HUES6 (cell line): ENCODE measurements around the gene EDDM3A.
A peak's percentile ranks its signal among the peaks of the same experiment; 100 is the strongest.

Source experiments
- H3K27ac ChIP-seq: 2 replicates; pipeline ENCODE4 v1.7.0; 2013; ENCODE audit warnings: low read depth, mild to moderate bottlenecking, low read length, inconsistent platforms
- H3K27me3 ChIP-seq: 2 replicates; pipeline ENCODE4 v1.6.1; 2013; ENCODE audit warnings: low read length; ENCODE audit not compliant: control insufficient read depth, insufficient read depth
- H3K36me3 ChIP-seq: 2 replicates; pipeline ENCODE4 v1.6.1; 2013; ENCODE audit warnings: low read length; ENCODE audit not compliant: control insufficient read depth, insufficient read depth
- H3K4me1 ChIP-seq: 2 replicates; pipeline ENCODE4 v1.6.1; 2013; ENCODE audit warnings: low read length; ENCODE audit not compliant: control insufficient read depth, insufficient read depth
- H3K4me3 ChIP-seq: 2 replicates; pipeline ENCODE4 v1.5.1; 2013; ENCODE audit warnings: low read depth, low read length
- H3K9ac ChIP-seq: one replicate; pipeline ENCODE4 v1.6.1; 2013; ENCODE audit warnings: mild to moderate bottlenecking, low read length
- H3K9me3 ChIP-seq: 2 replicates; pipeline ENCODE4 v1.6.1; 2013; ENCODE audit warnings: low read depth, low read length; ENCODE audit not compliant: control insufficient read depth, insufficient read depth

Gene EDDM3A

GRCh38 chr14:20782280-20782890 lies 36.7 kb downstream of the EDDM3A start:
- H3K27me3 ChIP-seq = no peaks in the 10 kb centered on the region
- H3K36me3 ChIP-seq = no peaks in the 10 kb centered on the region
- H3K4me3 ChIP-seq = peak overlapping the region; percentile 0; the same call in 1 of the 2 replicates
- H3K27ac ChIP-seq = peak overlapping the region; percentile 41; the same call in 1 of the 2 replicates
- H3K9me3 ChIP-seq = no peaks in the 10 kb centered on the region
- H3K4me1 ChIP-seq = peaks cover 37% of the 10 kb centered on the region
- peak overlapping the region; percentile 14 for H3K9ac ChIP-seq

GRCh38 chr14:20787025-20787424 lies 41.3 kb downstream of the EDDM3A start:
- H3K27me3 ChIP-seq = no peaks in the 10 kb centered on the region
- no peak overlapping the region for H3K9ac ChIP-seq
- H3K4me1 ChIP-seq = peaks cover 21% of the 10 kb centered on the region
- no peaks in the 10 kb centered on the region for H3K36me3 ChIP-seq
- H3K9me3 ChIP-seq = no peaks in the 10 kb centered on the region
- no peak overlapping the region for H3K27ac ChIP-seq
- H3K4me3 ChIP-seq = no peak overlapping the region

DNA sequence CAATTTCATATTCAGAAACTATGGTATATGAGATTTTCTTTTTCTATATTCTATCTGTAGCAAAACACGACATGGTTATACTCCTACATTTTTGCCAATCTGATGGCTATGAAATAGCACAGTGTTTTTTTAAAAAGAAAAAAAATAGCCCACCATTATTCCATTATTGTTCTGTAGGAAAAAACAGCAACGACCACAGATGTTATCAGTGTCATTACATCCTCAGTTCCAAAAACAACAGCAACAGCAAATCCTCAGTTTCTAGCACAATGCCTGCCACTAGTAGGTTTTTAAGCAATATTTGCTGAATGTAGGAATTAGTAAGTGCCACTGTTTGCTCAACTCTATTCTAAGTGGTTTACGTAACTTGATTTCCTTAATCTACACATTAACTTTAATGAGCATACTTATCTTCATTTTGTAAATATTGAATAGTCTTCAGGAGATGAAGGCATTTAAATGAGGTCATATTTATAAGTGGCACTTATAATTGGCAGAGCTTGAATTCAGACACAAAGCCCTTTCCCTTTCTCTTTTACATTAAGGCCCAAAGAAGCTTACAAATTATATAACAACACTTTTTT lies 43.6 kb downstream of the EDDM3A start:
- Histone ChIP-seq H3K9ac (no peak overlapping the region), H3K4me1 (peaks cover 9% of the 10 kb centered on the region; the same call in 1 of the 2 replicates), H3K27ac (no peak overlapping the region), H3K36me3 (no peaks in the 10 kb centered on the region), H3K9me3 (no peaks in the 10 kb centered on the region), H3K4me3 (no peak overlapping the region), H3K27me3 (no peaks in the 10 kb centered on the region)

GRCh38 chr14:20790464-20791116 lies 44.9 kb downstream of the EDDM3A start:
- Histone ChIP-seq H3K27me3 (no peaks in the 10 kb centered on the region), H3K4me1 (peaks cover 16% of the 10 kb centered on the region), H3K9ac (no peak overlapping the region), H3K27ac (no peak overlapping the region), H3K9me3 (no peaks in the 10 kb centered on the region), H3K4me3 (no peak overlapping the region), H3K36me3 (no peaks in the 10 kb centered on the region)

DNA sequence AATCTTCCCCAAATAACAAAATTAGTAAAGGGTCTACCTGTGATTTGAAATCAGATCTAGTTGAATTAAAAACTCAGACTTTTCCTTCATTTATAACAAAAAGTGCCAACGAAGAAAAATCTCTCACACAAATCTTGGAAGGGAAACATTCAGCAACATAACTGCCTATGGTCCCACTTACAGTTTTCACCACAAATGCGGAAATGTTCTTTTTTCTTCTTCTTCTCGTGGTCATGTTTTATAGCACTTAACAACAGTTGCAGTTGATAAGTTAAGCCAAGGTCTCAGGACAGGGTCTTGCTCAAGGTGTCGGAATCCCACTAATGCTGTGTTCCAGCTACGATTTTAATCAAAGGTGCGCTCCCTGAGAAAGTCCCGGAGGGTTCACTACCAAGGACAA lies 45.5 kb downstream of the EDDM3A start:
- Histone ChIP-seq H3K9me3 (no peaks in the 10 kb centered on the region), H3K4me3 (no peak overlapping the region), H3K9ac (no peak overlapping the region), H3K27ac (no peak overlapping the region), H3K4me1 (peaks cover 16% of the 10 kb centered on the region), H3K27me3 (no peaks in the 10 kb centered on the region), H3K36me3 (no peaks in the 10 kb centered on the region)

DNA sequence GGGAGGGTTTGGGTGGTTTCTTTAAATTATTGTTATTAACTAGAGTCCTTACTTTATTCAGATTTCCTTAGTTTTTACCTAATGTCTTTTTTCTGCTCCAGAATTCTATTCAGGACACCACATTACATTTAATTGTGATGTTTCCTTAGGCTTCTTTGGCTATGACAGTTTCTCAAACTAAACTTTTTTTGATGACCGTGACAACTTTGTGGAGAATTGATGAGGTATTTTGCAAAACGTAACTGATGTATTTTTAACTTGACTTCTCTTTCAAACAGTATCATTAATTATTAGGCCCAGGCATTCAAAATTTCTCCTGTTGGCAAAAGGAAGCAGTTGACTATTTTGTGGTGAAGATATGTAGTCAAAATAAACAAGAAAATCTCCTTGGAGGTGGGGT lies 45.9 kb downstream of the EDDM3A start:
- Histone ChIP-seq H3K4me1 (peaks cover 16% of the 10 kb centered on the region), H3K4me3 (no peak overlapping the region), H3K27ac (no peak overlapping the region), H3K9ac (no peak overlapping the region), H3K9me3 (no peaks in the 10 kb centered on the region), H3K27me3 (no peaks in the 10 kb centered on the region), H3K36me3 (no peaks in the 10 kb centered on the region)

DNA sequence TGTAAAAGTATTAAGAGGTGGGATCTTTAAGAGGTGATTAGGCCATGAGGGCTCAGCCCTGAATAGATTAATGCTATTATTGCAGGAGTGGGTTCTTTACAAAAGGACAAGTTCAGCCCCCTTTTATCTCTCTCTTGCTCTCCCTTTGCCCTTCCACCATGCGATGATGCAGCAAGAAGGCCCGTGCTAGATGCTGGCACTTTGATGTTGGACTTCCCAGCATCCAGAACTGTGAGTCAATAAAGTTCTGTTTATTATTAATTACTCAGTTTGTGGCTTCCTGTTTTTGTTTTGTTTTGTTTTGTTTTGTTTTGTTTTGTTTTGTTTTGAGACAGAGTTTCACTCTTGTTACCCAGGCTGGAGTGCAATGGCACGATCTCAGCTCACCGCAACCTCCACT lies 46.9 kb downstream of the EDDM3A start:
- no peak overlapping the region for H3K9ac ChIP-seq
- H3K27me3 ChIP-seq = no peaks in the 10 kb centered on the region
- H3K4me1 ChIP-seq = peaks cover 16% of the 10 kb centered on the region
- H3K4me3 ChIP-seq = no peak overlapping the region
- no peak overlapping the region for H3K27ac ChIP-seq
- no peaks in the 10 kb centered on the region for H3K36me3 ChIP-seq
- H3K9me3 ChIP-seq = no peaks in the 10 kb centered on the region

GRCh38 chr14:20794644-20795369 lies 49.1 kb downstream of the EDDM3A start:
- H3K9ac ChIP-seq = no peak overlapping the region
- H3K27me3 ChIP-seq = no peaks in the 10 kb centered on the region
- H3K36me3 ChIP-seq = no peaks in the 10 kb centered on the region
- H3K4me3 ChIP-seq = no peak overlapping the region
- H3K4me1 ChIP-seq = peaks cover 23% of the 10 kb centered on the region
- no peak overlapping the region for H3K27ac ChIP-seq
- H3K9me3 ChIP-seq = no peaks in the 10 kb centered on the region

DNA sequence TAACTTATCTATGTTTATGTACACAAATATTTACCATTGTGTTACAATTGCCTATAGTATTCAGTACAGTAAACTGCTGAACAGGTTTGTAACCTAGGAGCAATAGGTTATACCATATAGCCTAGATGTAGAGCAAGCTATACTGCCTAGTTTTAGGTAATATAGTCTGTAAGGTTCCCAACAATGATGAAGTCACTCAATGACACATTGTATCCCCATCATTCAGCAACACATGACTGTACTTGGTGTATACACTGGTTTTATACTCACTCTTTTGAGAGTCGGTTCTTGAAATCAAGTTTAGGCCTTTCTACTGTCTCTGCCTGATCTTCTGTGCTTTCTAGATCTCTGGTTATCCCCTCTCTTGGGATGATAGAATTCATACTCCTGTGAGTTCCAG lies 51.5 kb downstream of the EDDM3A start:
- Histone ChIP-seq H3K9me3 (no peaks in the 10 kb centered on the region), H3K27ac (no peak overlapping the region), H3K4me3 (no peak overlapping the region), H3K4me1 (peaks cover 38% of the 10 kb centered on the region), H3K9ac (no peak overlapping the region), H3K27me3 (no peaks in the 10 kb centered on the region), H3K36me3 (no peaks in the 10 kb centered on the region; the same call in 1 of the 2 replicates)
